Nephron (organoid): ENCODE measurements around the gene STRN3.
"Not testable (repeated sequence)": the region's sequence is repeated elsewhere in the genome, so short reads cannot be mapped to it uniquely, and the experiment has no call there.

Experiments
- H3K27ac Mint-ChIP-seq, 3 experiments: 2 replicates each; pipeline ENCODE4 v1.8.0; 2020; ENCODE audit warnings: mixed read lengths in 3 of 3, mild to moderate bottlenecking in 2 of 3, moderate library complexity in 1 of 3
- H3K27me3 Mint-ChIP-seq: 2 replicates; pipeline ENCODE4 v1.8.0; 2021; ENCODE audit warnings: low read depth, mild to moderate bottlenecking, moderate library complexity, mixed read lengths
- H3K36me3 Mint-ChIP-seq: 2 replicates; pipeline ENCODE4 v1.8.0; 2020; ENCODE audit warnings: low read depth, mixed read lengths
- H3K4me1 Mint-ChIP-seq: 2 replicates; pipeline ENCODE4 v1.8.0; 2020; ENCODE audit warnings: mixed read lengths
- H3K4me3 Mint-ChIP-seq, 3 experiments: 2 replicates each; pipeline ENCODE4 v1.8.0; 2020; ENCODE audit warnings: mild to moderate bottlenecking in 3 of 3, mixed read lengths in 3 of 3, moderate library complexity in 2 of 3
- H3K9me3 Mint-ChIP-seq: 2 replicates; pipeline ENCODE4 v1.8.0; 2020; ENCODE audit warnings: mixed read lengths
- TF ChIP-seq, protein P1 (sequence below), 3 experiments: fragments of 200-600 bp; sonication (generic); IDR thresholded peaks; one replicate each; pipeline ENCODE4 v1.5.0; 2021; ENCODE audit warnings: antibody characterized with exemption in 3 of 3; ENCODE audit not compliant: unreplicated experiment in 3 of 3

STRN3 gene

DNA sequence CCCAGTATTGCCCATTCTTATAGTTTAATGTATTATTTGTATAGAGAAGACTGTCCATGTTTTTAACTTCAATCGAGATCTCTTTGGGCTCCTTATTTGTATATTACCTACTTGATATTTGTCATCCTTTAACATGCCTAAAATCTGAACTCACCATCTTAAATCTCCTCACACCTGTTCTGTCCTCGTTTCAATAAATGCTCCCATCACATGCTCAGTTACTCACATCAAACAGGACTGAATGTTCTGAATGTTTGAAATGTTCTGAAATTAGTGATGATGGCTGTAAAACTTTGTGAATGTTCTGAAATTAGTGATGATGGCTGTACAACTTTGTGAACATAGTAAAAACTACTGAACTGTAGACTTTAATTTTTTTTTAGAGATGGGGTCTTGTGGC, 117.4 kb downstream of the STRN3 start:
- Mint-ChIP-seq H3K4me3 (no peak overlapping the region), H3K4me1 (no peaks in the 10 kb centered on the region), H3K27ac (no peak overlapping the region), H3K9me3 (no peaks in the 10 kb centered on the region), H3K27me3 (no peaks in the 10 kb centered on the region), H3K36me3 (peaks cover 34% of the 10 kb centered on the region)
- TF ChIP-seq, protein P1, sequence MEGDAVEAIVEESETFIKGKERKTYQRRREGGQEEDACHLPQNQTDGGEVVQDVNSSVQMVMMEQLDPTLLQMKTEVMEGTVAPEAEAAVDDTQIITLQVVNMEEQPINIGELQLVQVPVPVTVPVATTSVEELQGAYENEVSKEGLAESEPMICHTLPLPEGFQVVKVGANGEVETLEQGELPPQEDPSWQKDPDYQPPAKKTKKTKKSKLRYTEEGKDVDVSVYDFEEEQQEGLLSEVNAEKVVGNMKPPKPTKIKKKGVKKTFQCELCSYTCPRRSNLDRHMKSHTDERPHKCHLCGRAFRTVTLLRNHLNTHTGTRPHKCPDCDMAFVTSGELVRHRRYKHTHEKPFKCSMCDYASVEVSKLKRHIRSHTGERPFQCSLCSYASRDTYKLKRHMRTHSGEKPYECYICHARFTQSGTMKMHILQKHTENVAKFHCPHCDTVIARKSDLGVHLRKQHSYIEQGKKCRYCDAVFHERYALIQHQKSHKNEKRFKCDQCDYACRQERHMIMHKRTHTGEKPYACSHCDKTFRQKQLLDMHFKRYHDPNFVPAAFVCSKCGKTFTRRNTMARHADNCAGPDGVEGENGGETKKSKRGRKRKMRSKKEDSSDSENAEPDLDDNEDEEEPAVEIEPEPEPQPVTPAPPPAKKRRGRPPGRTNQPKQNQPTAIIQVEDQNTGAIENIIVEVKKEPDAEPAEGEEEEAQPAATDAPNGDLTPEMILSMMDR (IDR thresholded peaks at IDR 0.05; ENCODE audit: unreplicated experiment in 3 of 3), result no peak

DNA sequence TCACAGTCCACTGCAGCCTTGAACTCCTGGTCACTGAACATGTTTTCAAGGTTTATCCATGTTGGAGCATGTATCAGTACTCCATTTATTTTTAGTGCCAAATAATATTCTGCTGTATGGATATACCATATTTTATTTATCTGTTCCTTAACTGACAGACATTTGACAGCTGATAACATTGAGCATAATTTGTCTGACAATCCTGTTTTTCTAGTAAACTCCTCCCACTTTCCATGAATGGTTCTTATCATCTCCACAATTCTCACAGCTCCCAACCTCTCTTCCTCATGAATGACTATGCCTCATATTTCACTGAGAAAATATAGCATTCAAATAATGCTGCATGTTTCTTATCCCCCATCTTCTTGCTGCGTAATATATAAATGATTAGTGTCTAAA, 118.5 kb downstream of the STRN3 start:
- no peak overlapping the region for H3K4me3 Mint-ChIP-seq
- no peaks in the 10 kb centered on the region for H3K27me3 Mint-ChIP-seq
- H3K9me3 Mint-ChIP-seq, result no peaks in the 10 kb centered on the region
- TF ChIP-seq, protein P1 (IDR thresholded peaks at IDR 0.05; ENCODE audit: unreplicated experiment in 3 of 3), result no peak
- H3K27ac Mint-ChIP-seq, result no peak overlapping the region
- H3K4me1 Mint-ChIP-seq, result no peaks in the 10 kb centered on the region
- peaks cover 35% of the 10 kb centered on the region for H3K36me3 Mint-ChIP-seq

DNA sequence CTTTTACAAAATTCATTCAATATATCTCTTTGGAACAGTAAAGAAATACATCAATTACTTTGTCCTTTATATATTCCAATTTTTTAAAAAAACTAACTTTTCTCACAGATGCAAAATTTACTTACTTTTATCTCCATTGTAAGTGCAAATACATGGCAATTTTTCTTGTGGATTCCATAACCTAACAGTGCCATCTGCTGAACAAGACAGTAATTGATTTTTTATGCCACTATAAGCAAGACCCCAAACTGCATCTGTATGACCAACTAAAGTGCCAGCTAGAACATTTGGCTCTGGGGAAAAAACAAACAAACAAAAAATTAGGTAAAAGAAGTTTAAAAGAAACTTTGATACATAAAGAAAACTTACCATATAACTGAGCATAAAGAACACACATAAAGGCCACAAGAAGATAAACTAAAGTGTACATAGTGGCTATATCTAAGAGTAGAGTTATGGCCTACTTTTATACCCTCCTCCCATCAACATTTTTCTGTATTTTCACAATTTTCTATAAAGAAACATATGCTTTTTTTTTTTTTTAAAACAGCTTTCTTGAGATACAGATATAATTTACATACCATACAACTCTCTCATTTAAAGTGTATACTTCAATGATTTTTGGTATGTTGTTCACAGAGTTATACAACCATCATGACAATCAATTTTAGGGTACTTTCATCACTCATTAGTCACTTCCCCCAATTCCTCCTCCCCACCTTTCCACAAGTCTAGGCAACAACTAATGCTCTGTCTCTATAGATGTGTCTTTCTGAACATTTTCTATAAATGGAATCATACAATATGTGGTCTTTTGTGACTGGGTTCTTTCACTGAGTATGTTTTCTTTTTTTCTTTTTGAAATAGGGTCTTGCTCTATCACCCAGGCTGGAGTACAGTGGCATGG, 119.2 kb downstream of the STRN3 start:
- TF ChIP-seq, protein P1 (IDR thresholded peaks at IDR 0.05; ENCODE audit: unreplicated experiment in 3 of 3), result peak; percentile 41 to 50 (median 48)
- peaks cover 40% of the 10 kb centered on the region for H3K36me3 Mint-ChIP-seq
- H3K27me3 Mint-ChIP-seq, result no peaks in the 10 kb centered on the region
- H3K4me3 Mint-ChIP-seq, result no peak overlapping the region
- H3K4me1 Mint-ChIP-seq, result no peaks in the 10 kb centered on the region
- no peak overlapping the region for H3K27ac Mint-ChIP-seq
- no peaks in the 10 kb centered on the region for H3K9me3 Mint-ChIP-seq

DNA sequence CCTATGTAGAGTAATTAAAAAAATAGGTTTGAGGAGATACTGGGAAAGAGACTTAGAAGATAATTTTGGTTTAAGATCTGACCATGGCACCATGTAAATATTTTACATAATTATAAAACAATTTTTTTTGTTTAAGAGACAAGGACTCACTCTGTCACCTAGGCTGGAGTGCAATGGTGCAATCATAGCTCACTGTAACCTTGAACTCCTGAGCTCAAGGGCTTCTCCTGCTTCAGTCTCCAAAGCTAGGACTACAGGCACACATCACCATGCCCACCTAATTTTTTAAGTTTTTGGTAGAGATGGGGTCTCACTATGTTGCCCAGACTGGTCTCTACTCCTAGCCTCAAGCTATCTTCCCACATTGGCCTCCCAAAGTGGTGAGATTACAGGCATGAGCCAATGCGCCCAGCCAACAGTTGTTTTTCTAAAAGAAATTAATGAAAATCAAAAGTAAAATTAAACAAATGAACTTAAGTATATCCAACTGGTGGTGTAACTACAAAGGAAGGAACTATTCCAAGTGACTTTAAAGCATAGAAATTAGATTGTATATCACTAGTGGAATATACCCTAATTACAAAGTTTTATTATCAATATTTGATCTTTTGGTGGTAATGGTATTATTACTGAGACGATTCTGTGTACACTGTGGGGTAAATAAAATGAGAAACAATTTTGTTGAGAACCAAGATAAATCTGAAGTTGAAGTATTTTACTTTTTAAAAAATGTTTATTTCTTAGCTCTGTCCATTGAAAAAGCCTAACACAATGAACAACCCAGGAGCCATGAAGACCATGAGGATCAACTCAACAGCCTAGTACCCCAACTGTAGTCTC, 122.7 kb downstream of the STRN3 start:
- Mint-ChIP-seq H3K27ac (no peak overlapping the region), H3K4me1 (no peaks in the 10 kb centered on the region), H3K27me3 (no peaks in the 10 kb centered on the region), H3K36me3 (peaks cover 45% of the 10 kb centered on the region), H3K9me3 (no peaks in the 10 kb centered on the region), H3K4me3 (no peak overlapping the region)
- TF ChIP-seq, protein P1 (IDR thresholded peaks at IDR 0.05; ENCODE audit: unreplicated experiment in 3 of 3), result no peak

DNA sequence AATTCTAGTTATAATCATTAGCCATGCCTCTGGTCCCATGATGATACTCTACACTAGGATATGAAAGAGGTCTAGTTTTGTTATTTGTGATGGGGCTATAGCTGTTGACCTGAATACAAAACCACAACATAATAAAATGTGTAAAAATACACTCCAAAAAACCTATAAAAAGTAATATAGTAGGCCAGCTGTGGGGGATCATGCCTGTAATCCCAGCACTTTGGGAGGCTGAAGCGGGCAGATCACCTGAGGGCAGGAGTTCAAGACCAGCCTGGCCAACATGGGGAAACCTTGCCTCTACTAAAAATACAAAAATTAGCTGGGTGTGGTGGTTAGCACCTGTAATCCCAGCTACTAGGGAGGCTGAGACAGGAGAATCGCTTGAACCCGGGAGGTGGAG, 129.1 kb downstream of the STRN3 start:
- H3K36me3 Mint-ChIP-seq, result peaks cover 48% of the 10 kb centered on the region
- H3K9me3 Mint-ChIP-seq, H3K4me1 Mint-ChIP-seq, H3K27me3 Mint-ChIP-seq, H3K27ac Mint-ChIP-seq, H3K4me3 Mint-ChIP-seq: not testable (repeated sequence)

DNA sequence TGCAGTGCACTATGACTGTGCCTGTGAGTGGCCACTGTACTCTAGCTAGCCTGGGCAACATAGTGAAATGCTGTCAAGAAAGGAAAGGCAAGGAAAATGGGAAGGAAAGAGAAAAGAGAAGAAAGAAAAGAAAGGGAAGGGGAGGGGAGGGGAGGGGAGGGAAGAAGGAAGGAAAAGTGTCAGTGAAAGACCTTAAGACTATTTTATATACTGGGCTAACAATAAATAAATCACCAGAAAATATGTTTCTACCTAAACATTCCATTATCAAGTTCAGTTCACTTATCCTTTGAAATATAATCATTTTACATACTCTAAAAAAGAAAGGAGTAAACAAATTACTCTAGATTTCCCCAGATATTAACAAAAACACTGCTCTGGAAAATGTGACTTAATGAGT, 129.7 kb downstream of the STRN3 start:
- Mint-ChIP-seq H3K27me3 (no peaks in the 10 kb centered on the region), H3K36me3 (peaks cover 47% of the 10 kb centered on the region), H3K4me3 (no peak overlapping the region), H3K4me1 (no peaks in the 10 kb centered on the region), H3K9me3 (no peaks in the 10 kb centered on the region), H3K27ac (no peak overlapping the region)
- TF ChIP-seq, protein P1 (IDR thresholded peaks at IDR 0.05; ENCODE audit: unreplicated experiment in 3 of 3), result no peak
